ENCODE data around the gene GALNT2.

GALNT2 gene

DNA sequence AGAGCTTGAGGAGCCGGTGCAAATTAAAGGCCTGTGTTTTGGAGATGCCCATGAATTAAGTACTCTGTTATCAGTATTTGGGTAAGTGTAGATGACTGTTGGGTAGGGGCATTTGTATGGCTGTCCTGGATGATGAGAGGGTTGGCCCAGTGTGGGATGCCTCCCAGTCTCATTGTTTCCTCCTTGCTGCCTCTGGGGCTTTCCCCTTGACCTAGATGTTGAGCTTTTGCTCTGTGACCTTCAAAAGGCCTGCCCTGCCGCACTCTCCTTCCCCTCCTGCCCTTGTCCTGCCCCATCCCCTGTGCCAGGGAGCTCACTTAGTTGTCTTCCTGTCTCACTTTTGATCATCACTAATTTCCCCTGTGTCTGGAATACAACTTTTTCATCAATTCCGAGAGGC, 10.0 kb downstream of the GALNT2 start:
- no peak for DNase-seq (ENCODE audit: extremely low read depth, insufficient read length)
- TF ChIP-seq CTCF (IDR thresholded peaks at IDR 0.05; ENCODE audit: insufficient read depth, low read length, poor library complexity, severe bottlenecking): no peak
- H3K27me3 ChIP-seq (replicated peaks; ENCODE audit: control insufficient read depth, insufficient read depth, low read length): no peaks in the 10 kb centered on the region
- no peak overlapping the region for H3K4me3 ChIP-seq (replicated peaks; ENCODE audit: low read depth, low read length)
- no peaks in the 10 kb centered on the region; the same call in none of the 2 replicates for H3K36me3 ChIP-seq (ENCODE audit: control insufficient read depth, insufficient read depth, low read length)

- Histone ChIP-seq H3K36me3 (ENCODE audit: control insufficient read depth, insufficient read depth, low read length) (no peaks in the 10 kb centered on the region; the same call in none of the 2 replicates), H3K4me3 (replicated peaks; ENCODE audit: low read depth, low read length) (no peak overlapping the region), H3K27me3 (replicated peaks; ENCODE audit: control insufficient read depth, insufficient read depth, low read length) (no peaks in the 10 kb centered on the region)
- DNase-seq (ENCODE audit: extremely low read depth, insufficient read length): no peak
- TF ChIP-seq CTCF (IDR thresholded peaks at IDR 0.05; ENCODE audit: insufficient read depth, low read length, poor library complexity, severe bottlenecking): no peak
Measured at GRCh38 chr1:230077436-230078213, 10.6 kb downstream of the GALNT2 start.

GRCh38 chr1:230079199-230080024, 12.4 kb downstream of the GALNT2 start:
- H3K36me3 ChIP-seq (ENCODE audit: control insufficient read depth, insufficient read depth, low read length): no peaks in the 10 kb centered on the region; the same call in none of the 2 replicates

GRCh38 chr1:230080822-230081221, 13.8 kb downstream of the GALNT2 start:
- no peak for TF ChIP-seq CTCF (IDR thresholded peaks at IDR 0.05; ENCODE audit: insufficient read depth, low read length, poor library complexity, severe bottlenecking)
- no peaks in the 10 kb centered on the region for H3K27me3 ChIP-seq (replicated peaks; ENCODE audit: control insufficient read depth, insufficient read depth, low read length)
- H3K36me3 ChIP-seq (ENCODE audit: control insufficient read depth, insufficient read depth, low read length): no peaks in the 10 kb centered on the region; the same call in none of the 2 replicates
- DNase-seq (ENCODE audit: extremely low read depth, insufficient read length): no peak
- no peak overlapping the region for H3K4me3 ChIP-seq (replicated peaks; ENCODE audit: low read depth, low read length)

More at GRCh38 chr1:230079199-230080024, 12.4 kb downstream of the GALNT2 start:
- Histone ChIP-seq H3K4me3 (replicated peaks; ENCODE audit: low read depth, low read length) (no peak overlapping the region), H3K27me3 (replicated peaks; ENCODE audit: control insufficient read depth, insufficient read depth, low read length) (no peaks in the 10 kb centered on the region)
- no peak for DNase-seq (ENCODE audit: extremely low read depth, insufficient read length)
- no peak for TF ChIP-seq CTCF (IDR thresholded peaks at IDR 0.05; ENCODE audit: insufficient read depth, low read length, poor library complexity, severe bottlenecking)

DNA sequence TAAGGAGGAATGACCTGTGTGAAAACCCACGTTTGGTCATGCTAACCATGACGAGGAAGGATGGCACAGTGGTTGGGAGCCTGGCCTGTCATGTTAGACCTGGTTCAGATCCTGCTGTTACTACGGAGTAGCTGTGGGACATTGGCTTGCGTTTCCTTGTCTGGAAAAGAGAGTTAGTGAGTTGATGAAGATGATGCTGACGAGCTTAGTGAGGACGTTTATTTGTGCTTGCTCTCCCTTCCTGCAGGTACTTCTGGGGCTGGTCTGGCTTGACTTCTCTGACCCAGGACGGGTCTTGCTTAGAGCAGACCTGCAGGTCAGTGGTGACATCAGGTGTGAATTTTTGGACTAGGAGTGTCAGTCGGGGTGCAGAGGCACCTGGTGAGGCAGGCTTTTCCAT, 14.7 kb downstream of the GALNT2 start:
- no peaks in the 10 kb centered on the region for H3K27me3 ChIP-seq (replicated peaks; ENCODE audit: control insufficient read depth, insufficient read depth, low read length)
- H3K4me3 ChIP-seq (replicated peaks; ENCODE audit: low read depth, low read length): no peak overlapping the region
- no peaks in the 10 kb centered on the region; the same call in 1 of the 2 replicates for H3K36me3 ChIP-seq (ENCODE audit: control insufficient read depth, insufficient read depth, low read length)
- DNase-seq (ENCODE audit: extremely low read depth, insufficient read length): no peak
- no peak for TF ChIP-seq CTCF (IDR thresholded peaks at IDR 0.05; ENCODE audit: insufficient read depth, low read length, poor library complexity, severe bottlenecking)
